HG02981 (cell line): Measurements from ENCODE around the gene KCNMA1.

Experiments
- ATAC-seq: cut with Tn5 transposase; IDR thresholded peaks from one replicate; pipeline ENCODE4 v1.9.1; 2021; ENCODE audit warnings: mild to moderate bottlenecking, moderate library complexity; ENCODE audit not compliant: unreplicated experiment

The KCNMA1 gene

GRCh38 chr10:76983624-76984023 is 654.0 kb downstream of the KCNMA1 start:
- no peak for ATAC-seq

GRCh38 chr10:76982671-76983070 is 654.9 kb downstream of the KCNMA1 start:
- ATAC-seq, result no peak

GRCh38 chr10:76981251-76981650 is 656.4 kb downstream of the KCNMA1 start:
- ATAC-seq, result no peak

GRCh38 chr10:76977901-76978300 is 659.7 kb downstream of the KCNMA1 start:
- no peak for ATAC-seq

GRCh38 chr10:76977046-76977445 is 660.6 kb downstream of the KCNMA1 start:
- no peak for ATAC-seq

- no peak for ATAC-seq
These were observed 661.5 kb downstream of the KCNMA1 start for GRCh38 chr10:76976142-76976541.

GRCh38 chr10:76975126-76975525 is 662.5 kb downstream of the KCNMA1 start:
- no peak for ATAC-seq

GRCh38 chr10:76974017-76974691 is 663.5 kb downstream of the KCNMA1 start:
- no peak for ATAC-seq

- no peak for ATAC-seq
These were observed 664.3 kb downstream of the KCNMA1 start for GRCh38 chr10:76973091-76974016.

- ATAC-seq, result no peak
These were observed 665.1 kb downstream of the KCNMA1 start for GRCh38 chr10:76972541-76972940.

GRCh38 chr10:76971547-76972170 is 665.9 kb downstream of the KCNMA1 start:
- no peak for ATAC-seq

- ATAC-seq, result no peak
These were observed 666.7 kb downstream of the KCNMA1 start for GRCh38 chr10:76970711-76971519.

GRCh38 chr10:76969366-76969948 is 668.2 kb downstream of the KCNMA1 start:
- no peak for ATAC-seq

GRCh38 chr10:76968483-76968882 is 669.1 kb downstream of the KCNMA1 start:
- ATAC-seq, result no peak

- no peak for ATAC-seq
These were observed 674.8 kb downstream of the KCNMA1 start for GRCh38 chr10:76962851-76963250.

GRCh38 chr10:76961841-76962240 is 675.8 kb downstream of the KCNMA1 start:
- ATAC-seq, result no peak

- no peak for ATAC-seq
These were observed 678.5 kb downstream of the KCNMA1 start for GRCh38 chr10:76959111-76959510.

- no peak for ATAC-seq
These were observed 682.8 kb downstream of the KCNMA1 start for GRCh38 chr10:76954838-76955237.

GRCh38 chr10:76950354-76950753 is 687.3 kb downstream of the KCNMA1 start:
- ATAC-seq, result no peak

- ATAC-seq, result no peak
These were observed 691.3 kb downstream of the KCNMA1 start for GRCh38 chr10:76946270-76946669.
